Effector memory CD8-positive, alpha-beta T cell (primary cell): Measurements from ENCODE around the gene UNC45B.
A peak's percentile ranks its signal among the peaks of the same experiment; 100 is the strongest.
"Not testable (repeated sequence)": the region's sequence is repeated elsewhere in the genome, so short reads cannot be mapped to it uniquely, and the experiment has no call there.

Source experiments
- ATAC-seq: fragments of 150-1000 bp; cut with Tn5 transposase; replicated peaks from 2 replicates; pipeline ENCODE4 v1.10.0; 2021; ENCODE audit warnings: mild to moderate bottlenecking, moderate library complexity
- DNase-seq, 3 experiments: peaks; one replicate each; pipeline ENCODE4 v3.0.0; 2021
- H3K27ac Mint-ChIP-seq, 2 donors: one replicate each; pipeline ENCODE4 v1.8.0; 2022; ENCODE audit warnings: mild to moderate bottlenecking in 2 of 2, mixed read lengths in 2 of 2, moderate library complexity in 2 of 2
- H3K27me3 Mint-ChIP-seq, 2 donors: one replicate each; pipeline ENCODE4 v1.8.0; 2022; ENCODE audit warnings: mixed read lengths in 2 of 2
- H3K36me3 Mint-ChIP-seq: one replicate; pipeline ENCODE4 v1.8.0; 2022; ENCODE audit warnings: mild to moderate bottlenecking, moderate library complexity, mixed read lengths; ENCODE audit not compliant: insufficient read depth
- H3K4me1 Mint-ChIP-seq, 2 donors: one replicate each; pipeline ENCODE4 v1.8.0; 2022; ENCODE audit warnings: low read depth in 2 of 2, mixed read lengths in 2 of 2
- H3K4me3 Mint-ChIP-seq, 2 donors: one replicate each; pipeline ENCODE4 v1.8.0; 2022; ENCODE audit warnings: mild to moderate bottlenecking in 2 of 2, mixed read lengths in 2 of 2, moderate library complexity in 2 of 2
- H3K9me3 Mint-ChIP-seq, 2 donors: one replicate each; pipeline ENCODE4 v1.8.0; 2022; ENCODE audit warnings: mixed read lengths in 2 of 2
- total RNA-seq, 9 experiments: gene quantifications; one replicate each; lab custom pipeline; 2026; lab: John Stamatoyannopoulos, UW

The UNC45B gene
- total RNA-seq: 0 to 6.1 (median 0.40) reads per million in 9 experiments

- Mint-ChIP-seq H3K9me3 (no peaks in the 10 kb centered on the region), H3K4me1 (peaks cover 0 to 6% of the 10 kb centered on the region in 2 donors), H3K27ac (peak within 1 kb of the TSS; percentile 44 to 51), H3K36me3 (no peaks in the 10 kb centered on the region), H3K4me3 (no peak within 1 kb of the TSS), H3K27me3 (no peaks in the 10 kb centered on the region)
- ATAC-seq (no peak), DNase-seq (no peak)
Observed at GRCh38 chr17:35147375-35147905, at the start of gene UNC45B. TSS of gene UNC45B (plus strand) at chr17:35147817. CDS start at chr17:35148264, 447 bp downstream.

- no peak overlapping the region for H3K4me3 Mint-ChIP-seq
- H3K9me3 Mint-ChIP-seq: no peaks in the 10 kb centered on the region
- peaks cover 10% of the 10 kb centered on the region for H3K36me3 Mint-ChIP-seq
- DNase-seq (no peak), ATAC-seq (no peak)
- no peaks in the 10 kb centered on the region for H3K4me1 Mint-ChIP-seq
- no peak overlapping the region for H3K27ac Mint-ChIP-seq
- H3K27me3 Mint-ChIP-seq: no peaks in the 10 kb centered on the region
Observed at GRCh38 chr17:35099908-35100307, 47.7 kb upstream of the UNC45B start.

GRCh38 chr17:35101036-35101435, 46.6 kb upstream of the UNC45B start:
- peak overlapping the region in 1 of 2 donors; percentile 62 for H3K27ac Mint-ChIP-seq
- H3K9me3 Mint-ChIP-seq: no peaks in the 10 kb centered on the region
- ATAC-seq (no peak), DNase-seq (no peak)
- no peak overlapping the region for H3K4me3 Mint-ChIP-seq
- no peaks in the 10 kb centered on the region for H3K27me3 Mint-ChIP-seq
- peaks cover 14% of the 10 kb centered on the region for H3K36me3 Mint-ChIP-seq
- H3K4me1 Mint-ChIP-seq: no peaks in the 10 kb centered on the region

- Mint-ChIP-seq H3K4me3 (no peak overlapping the region), H3K36me3 (peaks cover 16% of the 10 kb centered on the region), H3K27me3 (no peaks in the 10 kb centered on the region), H3K4me1 (peaks cover 0 to 6% of the 10 kb centered on the region in 2 donors), H3K9me3 (no peaks in the 10 kb centered on the region), H3K27ac (peak overlapping the region in 1 of 2 donors; percentile 62)
- ATAC-seq (no peak), DNase-seq (no peak)
Observed at GRCh38 chr17:35101725-35102124, 45.9 kb upstream of the UNC45B start.

- no peak for DNase-seq
- H3K9me3 Mint-ChIP-seq: no peaks in the 10 kb centered on the region
- H3K27me3 Mint-ChIP-seq: no peaks in the 10 kb centered on the region
- ATAC-seq: no peak
- H3K4me3 Mint-ChIP-seq: no peak overlapping the region
- peaks cover 0 to 6% of the 10 kb centered on the region in 2 donors for H3K4me1 Mint-ChIP-seq
- peaks cover 20% of the 10 kb centered on the region for H3K36me3 Mint-ChIP-seq
- no peak overlapping the region for H3K27ac Mint-ChIP-seq
Observed at GRCh38 chr17:35103271-35103670, 44.3 kb upstream of the UNC45B start.

- H3K36me3 Mint-ChIP-seq: peaks cover 17% of the 10 kb centered on the region
Observed at GRCh38 chr17:35104844-35105450, 42.7 kb upstream of the UNC45B start.

GRCh38 chr17:35110791-35111190, 36.8 kb upstream of the UNC45B start:
- not testable (repeated sequence) for H3K4me3 Mint-ChIP-seq, H3K27me3 Mint-ChIP-seq, ATAC-seq

More at GRCh38 chr17:35104844-35105450, 42.7 kb upstream of the UNC45B start:
- ATAC-seq (no peak), DNase-seq (no peak)
- no peaks in the 10 kb centered on the region for H3K9me3 Mint-ChIP-seq
- no peaks in the 10 kb centered on the region for H3K27me3 Mint-ChIP-seq
- H3K27ac Mint-ChIP-seq: peak overlapping the region in 1 of 2 donors; percentile 49
- H3K4me3 Mint-ChIP-seq: no peak overlapping the region
- peaks cover 0 to 9% of the 10 kb centered on the region in 2 donors for H3K4me1 Mint-ChIP-seq

GRCh38 chr17:35116845-35117244, 30.8 kb upstream of the UNC45B start:
- ATAC-seq (no peak), DNase-seq (no peak)
- H3K9me3 Mint-ChIP-seq: no peaks in the 10 kb centered on the region
- no peaks in the 10 kb centered on the region for H3K27me3 Mint-ChIP-seq
- no peak overlapping the region for H3K4me3 Mint-ChIP-seq
- peak overlapping the region in 1 of 2 donors; percentile 45 for H3K27ac Mint-ChIP-seq
- peaks cover 25% of the 10 kb centered on the region for H3K36me3 Mint-ChIP-seq
- H3K4me1 Mint-ChIP-seq: peaks cover 32 to 43% of the 10 kb centered on the region in 2 donors

More at GRCh38 chr17:35110791-35111190, 36.8 kb upstream of the UNC45B start:
- DNase-seq, H3K27ac Mint-ChIP-seq, H3K9me3 Mint-ChIP-seq: not testable (repeated sequence)
- H3K36me3 Mint-ChIP-seq: peaks cover 13% of the 10 kb centered on the region
- peaks cover 1 to 19% of the 10 kb centered on the region in 2 donors for H3K4me1 Mint-ChIP-seq

- no peaks in the 10 kb centered on the region for H3K9me3 Mint-ChIP-seq
- H3K27ac Mint-ChIP-seq: peak overlapping the region; percentile 66 to 91
- DNase-seq: peak in 2 of 3 experiments; percentile 14
- H3K27me3 Mint-ChIP-seq: no peaks in the 10 kb centered on the region
- peak overlapping the region; percentile 88 to 92 for H3K4me3 Mint-ChIP-seq
- peak; percentile 14 for ATAC-seq
- peaks cover 25% of the 10 kb centered on the region for H3K36me3 Mint-ChIP-seq
- peaks cover 32 to 38% of the 10 kb centered on the region in 2 donors for H3K4me1 Mint-ChIP-seq
Observed at GRCh38 chr17:35117984-35118383, 29.6 kb upstream of the UNC45B start.

- H3K36me3 Mint-ChIP-seq: peaks cover 25% of the 10 kb centered on the region
Observed at GRCh38 chr17:35119370-35120165, 28.0 kb upstream of the UNC45B start, which contains the start of gene RAD51D. TSS of gene RAD51D (minus strand) at chr17:35119860. CDS start at chr17:35119613, 247 bp downstream.

GRCh38 chr17:35121315-35121714, 26.3 kb upstream of the UNC45B start, which contains the start of gene FNDC8:
TSS of gene FNDC8 (plus strand) at chr17:35121615. CDS start at chr17:35121694, 79 bp downstream.
- Mint-ChIP-seq H3K4me1 (peaks cover 28% of the 10 kb centered on the region in 2 donors), H3K4me3 (peak within 1 kb of the TSS in 1 of 2 donors; percentile 88)

More at GRCh38 chr17:35119370-35120165, 28.0 kb upstream of the UNC45B start, which contains the start of gene RAD51D:
- peak; percentile 91 for ATAC-seq
- peaks cover 32 to 37% of the 10 kb centered on the region in 2 donors for H3K4me1 Mint-ChIP-seq
- no peaks in the 10 kb centered on the region for H3K9me3 Mint-ChIP-seq
- peak within 1 kb of the TSS; percentile 88 to 92 for H3K4me3 Mint-ChIP-seq
- peak; percentile 70 to 82 (median 77) for DNase-seq
- H3K27ac Mint-ChIP-seq: peak within 1 kb of the TSS; percentile 91 to 93
- no peaks in the 10 kb centered on the region for H3K27me3 Mint-ChIP-seq

GRCh38 chr17:35127751-35128514, 19.7 kb upstream of the UNC45B start:
- DNase-seq (no peak), ATAC-seq (no peak)
- Mint-ChIP-seq H3K9me3 (no peaks in the 10 kb centered on the region), H3K27ac (peak overlapping the region in 1 of 2 donors; percentile 5), H3K27me3 (no peaks in the 10 kb centered on the region), H3K4me3 (no peak overlapping the region), H3K4me1 (no peaks in the 10 kb centered on the region), H3K36me3 (peaks cover 3% of the 10 kb centered on the region)

More at GRCh38 chr17:35121315-35121714, 26.3 kb upstream of the UNC45B start, which contains the start of gene FNDC8:
- Mint-ChIP-seq H3K9me3 (no peaks in the 10 kb centered on the region), H3K36me3 (peaks cover 23% of the 10 kb centered on the region), H3K27me3 (no peaks in the 10 kb centered on the region), H3K27ac (no peak within 1 kb of the TSS)
- ATAC-seq (no peak), DNase-seq (no peak)
